NK-92 treated with Interleukin-12 subunit alpha and Interleukin-12 subunit beta, amount 100 ng/mL, for 24 hours (cell line): ENCODE data around the gene CTTN.
"Not testable (repeated sequence)": the region's sequence is repeated elsewhere in the genome, so short reads cannot be mapped to it uniquely, and the experiment has no call there.

Experiments used
- DNase-seq: peaks from one replicate; lab custom pipeline; 2025; lab: John Stamatoyannopoulos, UW

Gene CTTN

GRCh38 chr11:70429724-70430521, 31.6 kb downstream of the CTTN start:
- peak; percentile 13 for DNase-seq

- no peak for DNase-seq
These were observed 32.6 kb downstream of the CTTN start for GRCh38 chr11:70430671-70431574.

DNA sequence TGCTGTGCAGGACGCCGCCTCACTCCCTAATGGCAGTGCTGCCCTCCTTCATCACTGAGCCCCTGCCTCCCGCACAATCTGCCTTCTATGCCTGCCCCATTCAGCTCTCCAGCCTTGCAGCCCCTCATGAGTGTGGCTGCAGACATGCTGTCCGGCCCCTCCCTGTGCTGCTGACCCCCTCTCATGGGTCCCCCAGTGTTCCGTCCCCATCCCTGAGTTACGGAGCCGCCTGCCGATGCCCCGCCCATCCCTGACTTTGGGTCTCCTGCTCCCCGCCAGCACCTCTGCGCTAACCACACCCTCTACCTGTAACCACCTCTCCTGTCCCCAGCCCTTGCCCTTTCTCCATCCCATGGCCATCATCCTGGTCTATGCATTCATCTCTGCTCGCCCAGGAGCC, 33.3 kb downstream of the CTTN start:
- DNase-seq, result no peak

GRCh38 chr11:70432065-70432464, 33.7 kb downstream of the CTTN start:
- no peak for DNase-seq

DNA sequence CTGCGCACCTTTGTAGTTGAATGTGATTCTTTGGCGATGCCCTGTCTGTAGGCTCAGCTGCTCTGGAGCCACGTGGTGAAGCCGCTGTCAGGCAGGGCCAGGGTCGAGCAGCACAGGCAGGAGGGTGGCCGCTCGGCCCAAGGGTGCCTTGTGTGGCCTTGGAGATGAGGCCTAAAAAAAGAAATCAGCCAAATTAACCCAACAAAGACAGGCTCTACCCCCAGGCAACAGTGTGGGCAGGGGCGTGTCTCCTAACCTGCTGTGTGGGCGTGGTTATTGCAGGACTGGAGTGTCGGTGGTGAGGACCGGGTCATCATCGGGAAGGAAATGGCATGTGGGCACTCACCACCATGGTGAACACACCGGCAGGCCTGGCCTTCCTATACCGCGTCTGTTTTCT, 34.3 kb downstream of the CTTN start:
- DNase-seq, result no peak

DNA sequence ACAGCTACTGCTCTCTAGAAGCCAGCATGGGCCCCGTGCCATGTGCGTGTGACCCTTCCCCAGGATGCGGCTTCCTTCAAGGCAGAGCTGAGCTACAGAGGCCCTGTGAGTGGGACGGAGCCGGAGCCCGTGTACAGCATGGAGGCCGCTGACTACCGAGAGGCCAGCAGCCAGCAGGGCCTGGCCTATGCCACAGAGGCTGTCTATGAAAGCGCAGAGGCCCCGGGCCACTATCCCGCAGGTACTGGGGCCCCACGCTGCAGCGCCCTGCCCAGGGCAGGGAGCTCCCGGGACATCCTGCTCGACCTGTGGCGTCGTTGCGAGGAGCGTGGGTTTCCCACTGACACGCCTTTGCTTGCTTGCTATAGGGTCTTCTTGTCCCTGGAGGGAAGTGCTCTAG, 34.7 kb downstream of the CTTN start:
- no peak for DNase-seq

- DNase-seq, result no peak
These were observed 35.2 kb downstream of the CTTN start for GRCh38 chr11:70433526-70433925.

DNA sequence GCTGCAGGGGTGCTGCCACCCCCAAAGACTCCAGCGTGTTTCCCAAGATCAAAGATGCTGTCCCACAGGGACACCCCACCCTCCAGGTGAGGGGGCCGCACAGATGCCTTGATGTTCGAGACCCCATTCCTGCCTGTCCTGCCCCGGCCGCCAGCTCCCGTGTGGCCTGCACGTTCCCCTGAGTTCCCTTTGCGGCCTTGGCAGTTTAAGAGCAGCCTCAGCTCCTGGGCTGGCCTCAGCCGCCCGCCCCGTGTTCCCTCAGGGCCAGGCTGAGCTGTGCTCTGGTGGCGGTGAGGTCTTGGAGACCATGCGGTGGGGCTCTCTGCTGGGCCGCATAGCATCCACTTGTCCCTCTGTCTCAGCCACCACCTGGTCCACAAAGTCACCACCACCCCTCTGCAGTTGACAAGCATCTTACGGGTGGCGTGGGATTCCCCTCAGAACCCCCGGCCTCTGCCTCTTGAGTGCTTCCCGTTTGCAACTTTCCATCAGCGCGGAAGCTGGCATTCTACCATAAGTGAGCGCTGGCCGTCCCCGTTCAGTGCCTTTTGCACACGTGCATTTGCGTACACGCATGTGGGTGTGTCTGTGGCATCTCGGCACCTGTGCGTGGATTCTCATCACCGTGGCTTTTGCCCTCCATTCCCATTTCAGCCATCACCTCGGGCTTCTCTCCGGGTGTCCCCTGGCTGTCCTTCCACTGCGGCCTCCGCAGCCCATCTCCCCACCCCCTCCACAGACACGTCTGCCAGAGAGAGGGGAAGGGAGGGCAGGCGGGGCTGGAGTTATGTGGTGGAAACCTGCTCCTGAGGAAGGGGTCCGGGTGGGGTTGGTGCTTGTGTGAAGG, 35.9 kb downstream of the CTTN start:
- DNase-seq, result no peak

GRCh38 chr11:70434813-70435278, 36.5 kb downstream of the CTTN start:
- no peak for DNase-seq

DNA sequence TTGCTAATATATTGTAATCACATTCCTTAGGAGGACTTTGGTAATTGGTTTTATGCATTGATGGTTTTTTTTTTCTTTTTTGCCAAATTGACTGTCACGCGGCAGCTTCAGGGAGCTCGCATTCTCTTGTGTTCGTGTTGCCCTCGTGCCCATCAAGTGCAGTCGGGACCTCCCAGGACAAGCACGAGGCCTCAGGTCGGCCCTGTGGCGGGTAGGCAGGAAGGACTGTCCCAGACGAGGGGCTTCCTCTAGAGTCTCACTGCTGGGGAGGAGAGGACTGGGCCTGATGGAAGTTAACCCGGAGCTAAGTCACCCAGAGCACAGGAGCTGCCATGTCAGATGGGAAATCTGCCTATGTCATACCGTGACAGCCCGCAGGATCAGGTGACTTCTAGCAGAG, 37.0 kb downstream of the CTTN start:
- DNase-seq, result no peak

DNA sequence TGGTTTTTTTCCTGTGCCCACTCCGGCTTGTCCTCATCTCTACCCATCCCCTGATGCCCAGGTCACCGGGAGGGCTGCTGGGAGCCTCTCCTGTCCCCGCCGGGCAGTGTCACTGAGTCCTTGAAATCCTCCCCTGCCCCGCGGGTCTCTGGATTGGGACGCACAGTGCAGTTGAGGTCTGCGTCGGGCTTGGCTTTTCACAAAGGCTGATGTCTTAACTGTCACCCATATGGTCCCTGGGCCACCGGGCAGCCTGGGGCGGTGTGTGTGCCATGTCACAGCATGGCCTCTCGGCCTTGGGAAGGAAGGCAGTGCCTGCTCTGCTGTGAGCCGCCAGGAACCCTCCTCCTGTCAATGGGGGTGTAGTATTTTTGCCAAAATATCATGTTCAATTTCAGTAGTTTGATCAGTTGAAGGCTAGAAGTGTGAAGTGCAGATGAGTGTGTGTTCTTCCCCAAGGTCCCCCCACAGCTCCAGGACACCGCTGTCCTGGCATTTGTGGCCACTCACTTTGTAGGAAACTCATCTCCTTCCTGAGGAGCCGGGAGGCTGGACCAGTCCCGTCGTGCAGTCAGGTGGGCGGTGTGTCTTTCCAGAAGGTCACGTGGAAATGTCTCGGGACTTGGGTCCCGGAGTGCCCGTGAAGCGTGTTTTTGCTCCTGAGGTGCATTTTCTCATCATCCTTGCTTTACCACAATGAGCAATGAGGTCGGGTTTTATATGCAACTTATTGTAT, 37.6 kb downstream of the CTTN start:
- DNase-seq, result no peak

DNA sequence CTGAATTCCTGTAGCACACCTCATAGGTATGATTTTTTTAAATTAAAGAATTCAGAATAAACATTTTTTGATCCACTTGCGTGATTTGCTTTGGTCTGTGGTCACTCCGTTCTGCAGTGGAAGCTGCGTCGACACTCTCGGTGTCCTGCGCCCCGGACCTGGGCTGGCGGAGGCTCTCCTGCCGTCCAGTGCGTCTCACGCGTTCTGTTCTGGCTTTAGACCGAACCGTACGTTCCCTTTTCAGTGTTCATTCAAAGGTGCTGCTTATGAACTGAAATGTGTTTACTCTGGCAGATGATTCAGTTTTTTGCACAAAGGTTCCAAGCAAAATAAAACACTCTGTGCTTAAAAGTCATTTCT, 38.2 kb downstream of the CTTN start:
- no peak for DNase-seq

DNA sequence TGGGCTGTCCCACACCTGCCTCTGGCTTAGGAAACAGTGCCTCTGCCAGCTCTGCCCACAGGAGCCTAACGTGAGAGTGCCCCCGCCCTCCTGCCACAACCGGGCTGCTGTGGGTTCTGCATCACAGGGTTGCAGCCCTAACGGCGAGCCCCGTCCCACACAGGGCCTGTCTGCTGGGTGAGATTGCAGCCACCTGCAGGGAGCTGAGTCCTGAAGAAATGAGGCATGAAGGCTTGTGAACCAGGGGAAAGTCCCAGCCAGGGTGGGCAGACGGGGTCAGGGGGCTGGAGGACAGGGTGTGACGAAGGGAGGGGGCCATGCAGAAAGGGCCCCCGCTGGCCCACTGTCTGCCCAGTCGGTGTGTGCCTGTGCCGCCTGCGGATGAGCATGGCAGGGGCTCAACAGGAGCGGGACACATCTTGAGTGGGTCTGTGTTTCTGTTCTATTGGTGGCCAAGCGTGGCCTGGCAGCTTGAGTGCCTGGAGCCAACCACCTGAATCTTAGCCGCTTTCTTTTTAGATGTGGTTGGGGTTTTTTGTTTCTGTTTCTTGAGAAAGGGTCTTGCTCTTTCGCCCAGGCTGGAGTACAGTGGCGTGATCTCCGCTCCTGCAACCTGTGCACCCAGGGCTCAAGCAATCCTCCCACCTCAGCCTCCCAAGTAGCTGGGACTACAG, 38.9 kb downstream of the CTTN start:
- DNase-seq, result no peak

GRCh38 chr11:70440206-70440605, 41.9 kb downstream of the CTTN start:
- DNase-seq, result no peak

- no peak for DNase-seq
These were observed 45.4 kb downstream of the CTTN start for GRCh38 chr11:70443773-70444030.

GRCh38 chr11:70445091-70445490, 46.8 kb downstream of the CTTN start:
- DNase-seq, result no peak

GRCh38 chr11:70445605-70446004, 47.3 kb downstream of the CTTN start:
- no peak for DNase-seq

DNA sequence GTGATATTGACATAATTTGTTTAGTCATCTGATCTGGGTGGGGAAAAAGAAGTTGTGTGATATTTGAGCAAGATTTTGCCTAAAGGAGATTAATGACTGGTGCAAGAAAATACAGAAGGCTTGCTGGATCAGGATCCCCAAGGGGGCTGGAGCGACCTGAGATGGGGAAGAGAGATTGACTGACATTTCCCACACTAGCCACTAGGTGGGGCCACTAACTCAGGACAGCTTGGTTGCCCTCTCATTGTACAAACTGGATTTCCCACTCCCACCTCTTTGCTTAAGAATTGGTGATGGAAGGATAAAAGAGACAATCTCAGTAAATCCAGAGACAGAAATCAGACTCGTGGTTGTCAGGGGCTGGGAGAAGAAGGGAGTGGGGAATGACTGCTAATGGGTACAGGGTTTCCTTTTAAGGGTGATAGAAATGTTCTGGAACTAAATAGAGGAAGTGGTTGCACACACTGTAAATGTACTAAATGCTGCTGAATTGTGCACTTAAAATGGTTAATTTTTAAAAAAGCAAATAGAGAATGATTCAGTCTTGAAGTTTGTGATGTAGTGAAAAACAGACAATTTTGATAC, 50.7 kb downstream of the CTTN start:
- no peak for DNase-seq

GRCh38 chr11:70454197-70454767, 56.0 kb downstream of the CTTN start:
- no peak for DNase-seq

DNA sequence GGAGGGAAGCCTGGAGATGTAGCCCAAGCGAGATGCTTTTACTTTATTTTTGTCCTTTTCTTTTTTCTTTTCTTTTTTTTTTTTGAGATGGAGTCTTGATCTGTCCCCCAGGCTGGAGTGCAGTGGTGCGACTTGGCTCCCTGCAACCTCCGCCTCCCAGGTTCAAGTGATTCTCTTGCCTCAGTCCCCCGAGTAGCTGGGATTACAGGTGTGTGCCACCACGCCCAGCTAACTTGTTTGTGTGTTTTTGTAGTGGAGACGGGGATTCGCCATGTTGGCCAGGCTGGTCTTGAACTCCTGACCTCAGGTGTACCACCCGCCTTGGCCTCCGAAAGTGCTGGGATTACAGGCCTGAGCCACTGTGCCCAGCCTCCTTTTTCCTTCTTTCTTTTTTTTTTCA, 56.5 kb downstream of the CTTN start:
- DNase-seq, result not testable (repeated sequence)

DNA sequence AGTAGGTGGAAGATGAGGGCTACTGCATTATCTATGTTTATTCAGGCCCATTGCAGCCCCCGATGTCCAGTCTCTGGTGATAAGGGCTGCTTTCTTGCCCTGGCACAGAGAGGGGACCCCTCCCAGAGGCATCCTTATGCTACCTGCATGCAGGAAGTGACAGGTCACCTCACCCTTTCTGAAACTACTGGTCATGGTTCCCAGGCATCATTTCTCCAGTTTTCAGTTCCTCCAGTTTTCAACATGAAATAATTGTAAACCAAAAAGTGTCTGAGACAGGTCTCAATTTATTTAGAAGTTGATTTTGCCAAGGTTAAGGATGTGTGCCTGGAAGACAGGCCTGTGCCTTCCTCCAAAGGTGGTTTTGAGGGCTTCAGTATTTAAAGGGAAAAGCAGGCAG, 57.0 kb downstream of the CTTN start:
- DNase-seq, result no peak
